Skeletal muscle tissue (tissue), 4 donors: ENCODE data around the gene ZBED3. TPM values are rescaled to one million over a fixed set of nuclear protein-coding genes. Genes with fewer than 3 reads are reported as not detected.
A peak's percentile ranks its signal among the peaks of the same experiment; 100 is the strongest.

Experiments used
- H3K27ac ChIP-seq: one replicate; pipeline ENCODE4 v1.7.0; 2013; ENCODE audit warnings: mild to moderate bottlenecking, low read depth, low read length, inconsistent platforms
- H3K27me3 ChIP-seq, 3 donors: one replicate each; pipeline ENCODE4 v1.7.0; 2013; ENCODE audit warnings: low read length in 3 of 3; ENCODE audit not compliant: control insufficient read depth in 3 of 3, insufficient read depth in 3 of 3
- H3K36me3 ChIP-seq, 3 donors: one replicate each; pipeline ENCODE4 v1.7.0; 2013; ENCODE audit warnings: low read length in 3 of 3; ENCODE audit not compliant: control insufficient read depth in 3 of 3, insufficient read depth in 3 of 3
- H3K4me1 ChIP-seq, 3 donors: one replicate each; pipeline ENCODE4 v1.7.0; 2013; ENCODE audit warnings: low read length in 3 of 3, mild to moderate bottlenecking in 3 of 3; ENCODE audit not compliant: control insufficient read depth in 3 of 3, insufficient read depth in 3 of 3
- H3K4me3 ChIP-seq, 3 donors: one replicate each; pipeline ENCODE4 v1.7.0; 2013; ENCODE audit warnings: low read length in 3 of 3
- H3K9ac ChIP-seq, 3 donors: one replicate each; pipeline ENCODE4 v1.7.0; 2013; ENCODE audit warnings: low read length in 3 of 3, mild to moderate bottlenecking in 3 of 3, moderate library complexity in 2 of 3, low read depth in 1 of 3
- H3K9me3 ChIP-seq, 3 donors: one replicate each; pipeline ENCODE4 v1.7.0; 2013; ENCODE audit warnings: low read length in 3 of 3; ENCODE audit not compliant: control insufficient read depth in 3 of 3
- total RNA-seq: library from RNA; depleted of rRNA; stranded (reverse); fragments of >200 nt; gene quantifications from one replicate; pipeline ENCODE4 v1.2.3, GENCODE V29; 2014
- donor health status: Osteomylitis.

Gene ZBED3
- total RNA-seq, 1 donor from 2014 or later = 0.52 TPM

GRCh38 chr5:77046416-77047073 is 40.5 kb downstream of the ZBED3 start:
- Histone ChIP-seq H3K27me3 (no peaks in the 10 kb centered on the region), H3K9me3 (no peaks in the 10 kb centered on the region), H3K4me3 (no peak overlapping the region), H3K36me3 (peaks cover 12 to 28% (median 25%) of the 10 kb centered on the region in 3 donors), H3K27ac (no peak overlapping the region), H3K4me1 (no peaks in the 10 kb centered on the region), H3K9ac (no peak overlapping the region)

GRCh38 chr5:77035950-77036349 is 51.1 kb downstream of the ZBED3 start:
- no peaks in the 10 kb centered on the region for H3K27me3 ChIP-seq
- peaks cover 7 to 44% (median 19%) of the 10 kb centered on the region in 3 donors for H3K36me3 ChIP-seq
- H3K4me3 ChIP-seq = no peak overlapping the region
- no peak overlapping the region for H3K27ac ChIP-seq
- H3K9me3 ChIP-seq = no peaks in the 10 kb centered on the region
- no peak overlapping the region for H3K9ac ChIP-seq
- peaks cover 4 to 6% (median 4%) of the 10 kb centered on the region in 3 donors for H3K4me1 ChIP-seq

GRCh38 chr5:77033338-77033737 is 53.7 kb downstream of the ZBED3 start:
- H3K4me3 ChIP-seq = no peak overlapping the region
- H3K9ac ChIP-seq = no peak overlapping the region
- H3K36me3 ChIP-seq = peaks cover 2 to 28% (median 17%) of the 10 kb centered on the region in 3 donors
- H3K27ac ChIP-seq = no peak overlapping the region
- peaks cover 8 to 13% (median 9%) of the 10 kb centered on the region in 3 donors for H3K4me1 ChIP-seq
- peaks cover 0 to 3% (median 0%) of the 10 kb centered on the region in 3 donors for H3K9me3 ChIP-seq
- no peaks in the 10 kb centered on the region for H3K27me3 ChIP-seq

GRCh38 chr5:77032635-77033034 is 54.5 kb downstream of the ZBED3 start:
- no peak overlapping the region for H3K9ac ChIP-seq
- H3K9me3 ChIP-seq = peaks cover 0 to 3% (median 0%) of the 10 kb centered on the region in 3 donors
- H3K4me1 ChIP-seq = peaks cover 8 to 13% (median 9%) of the 10 kb centered on the region in 3 donors
- H3K27ac ChIP-seq = no peak overlapping the region
- no peaks in the 10 kb centered on the region for H3K27me3 ChIP-seq
- H3K36me3 ChIP-seq = peaks cover 2 to 25% (median 16%) of the 10 kb centered on the region in 3 donors
- no peak overlapping the region for H3K4me3 ChIP-seq

- peaks cover 2 to 20% (median 12%) of the 10 kb centered on the region in 3 donors for H3K36me3 ChIP-seq
- H3K27ac ChIP-seq = no peak overlapping the region
- H3K4me3 ChIP-seq = no peak overlapping the region
- H3K27me3 ChIP-seq = no peaks in the 10 kb centered on the region
- peaks cover 0 to 3% (median 0%) of the 10 kb centered on the region in 3 donors for H3K9me3 ChIP-seq
- peaks cover 8 to 13% (median 9%) of the 10 kb centered on the region in 3 donors for H3K4me1 ChIP-seq
- H3K9ac ChIP-seq = no peak overlapping the region
Observed at GRCh38 chr5:77031891-77032290, 55.2 kb downstream of the ZBED3 start.

GRCh38 chr5:77030097-77031071 is 56.7 kb downstream of the ZBED3 start, which contains the start of gene AGGF1:
Gene AGGF1, plus strand, starts transcription at chr5:77030404. Its CDS starts 363 bp downstream, at chr5:77030767.
- Histone ChIP-seq H3K9me3 (peaks cover 0 to 3% (median 0%) of the 10 kb centered on the region in 3 donors), H3K27me3 (no peaks in the 10 kb centered on the region), H3K27ac (peak within 1 kb of the TSS; percentile 88), H3K36me3 (peaks cover 0 to 7% (median under 1%) of the 10 kb centered on the region in 3 donors), H3K4me3 (peak within 1 kb of the TSS; percentile 88 to 94 (median 93)), H3K4me1 (peaks cover 8 to 13% (median 9%) of the 10 kb centered on the region in 3 donors), H3K9ac (peak within 1 kb of the TSS; percentile 90 to 96 (median 94))

- H3K27ac ChIP-seq = peak overlapping the region; percentile 88
- no peaks in the 10 kb centered on the region for H3K27me3 ChIP-seq
- H3K4me3 ChIP-seq = peak overlapping the region; percentile 88 to 94 (median 93)
- H3K9me3 ChIP-seq = peaks cover 0 to 3% (median 0%) of the 10 kb centered on the region in 3 donors
- H3K9ac ChIP-seq = peak overlapping the region in 1 of 3 donors; percentile 96
- peaks cover 8 to 13% (median 9%) of the 10 kb centered on the region in 3 donors for H3K4me1 ChIP-seq
- peaks cover 0 to 2% (median 0%) of the 10 kb centered on the region in 3 donors for H3K36me3 ChIP-seq
Observed at GRCh38 chr5:77029376-77029885, 57.7 kb downstream of the ZBED3 start.

- peaks cover 0 to 3% (median 0%) of the 10 kb centered on the region in 3 donors for H3K9me3 ChIP-seq
- H3K4me3 ChIP-seq = peak overlapping the region in 1 of 3 donors; percentile 93
- H3K9ac ChIP-seq = no peak overlapping the region
- no peak overlapping the region for H3K27ac ChIP-seq
- H3K4me1 ChIP-seq = peaks cover 8 to 13% (median 9%) of the 10 kb centered on the region in 3 donors
- H3K27me3 ChIP-seq = no peaks in the 10 kb centered on the region
- H3K36me3 ChIP-seq = peaks cover 0 to 2% (median 0%) of the 10 kb centered on the region in 3 donors
Observed at GRCh38 chr5:77028631-77029375, 58.3 kb downstream of the ZBED3 start.

- no peak overlapping the region for H3K9ac ChIP-seq
- peaks cover 0 to 3% (median 0%) of the 10 kb centered on the region in 3 donors for H3K9me3 ChIP-seq
- H3K4me1 ChIP-seq = no peaks in the 10 kb centered on the region
Observed at GRCh38 chr5:77024490-77024889, 62.6 kb downstream of the ZBED3 start.

More at GRCh38 chr5:77024490-77024889, 62.6 kb downstream of the ZBED3 start:
- no peak overlapping the region for H3K4me3 ChIP-seq
- no peaks in the 10 kb centered on the region for H3K36me3 ChIP-seq
- no peak overlapping the region for H3K27ac ChIP-seq
- H3K27me3 ChIP-seq = peaks cover 0 to 4% (median 3%) of the 10 kb centered on the region in 3 donors
